Stimulated activated CD4-positive, alpha-beta T cell treated with anti-CD3 and anti-CD28 coated beads, Interleukin-4, amount 100 ng/mL, for 1 hour (primary cell): Measurements from ENCODE around the gene FEM1B.

ENCODE experiments used
- DNase-seq: peaks from one replicate; pipeline ENCODE4 v3.0.0-alpha.2; 2020

The FEM1B gene

GRCh38 chr15:68309024-68309423, 31.5 kb downstream of the FEM1B start:
- DNase-seq = no peak

- no peak for DNase-seq
Observed at GRCh38 chr15:68310178-68310803, 32.7 kb downstream of the FEM1B start.

GRCh38 chr15:68310804-68311463, 33.4 kb downstream of the FEM1B start:
- no peak for DNase-seq

GRCh38 chr15:68311464-68311835, 33.9 kb downstream of the FEM1B start:
- DNase-seq = no peak

GRCh38 chr15:68311859-68312557, 34.5 kb downstream of the FEM1B start:
- no peak for DNase-seq

- no peak for DNase-seq
Observed at GRCh38 chr15:68312701-68313204, 35.2 kb downstream of the FEM1B start.

- DNase-seq = no peak
Observed at GRCh38 chr15:68313501-68314410, 36.2 kb downstream of the FEM1B start.

GRCh38 chr15:68314563-68314962, 37.0 kb downstream of the FEM1B start:
- no peak for DNase-seq

GRCh38 chr15:68315035-68315434, 37.5 kb downstream of the FEM1B start:
- DNase-seq = no peak

GRCh38 chr15:68315495-68316031, 38.0 kb downstream of the FEM1B start:
- DNase-seq = no peak

GRCh38 chr15:68316061-68316804, 38.7 kb downstream of the FEM1B start:
- no peak for DNase-seq

- DNase-seq = no peak
Observed at GRCh38 chr15:68317281-68318007, 39.9 kb downstream of the FEM1B start.

GRCh38 chr15:68318008-68318835, 40.7 kb downstream of the FEM1B start:
- DNase-seq = no peak

- no peak for DNase-seq
Observed at GRCh38 chr15:68318931-68319909, 41.7 kb downstream of the FEM1B start.

- DNase-seq = no peak
Observed at GRCh38 chr15:68319997-68320396, 42.5 kb downstream of the FEM1B start.

- DNase-seq = no peak
Observed at GRCh38 chr15:68321229-68321628, 43.7 kb downstream of the FEM1B start.

GRCh38 chr15:68322796-68323195, 45.3 kb downstream of the FEM1B start:
- DNase-seq = no peak

- no peak for DNase-seq
Observed at GRCh38 chr15:68325726-68326125, 48.2 kb downstream of the FEM1B start.
